ENCODE data around the gene NKTR.
"Not testable (repeated sequence)": the region's sequence is repeated elsewhere in the genome, so short reads cannot be mapped to it uniquely, and the experiment has no call there.

Gene NKTR

DNA sequence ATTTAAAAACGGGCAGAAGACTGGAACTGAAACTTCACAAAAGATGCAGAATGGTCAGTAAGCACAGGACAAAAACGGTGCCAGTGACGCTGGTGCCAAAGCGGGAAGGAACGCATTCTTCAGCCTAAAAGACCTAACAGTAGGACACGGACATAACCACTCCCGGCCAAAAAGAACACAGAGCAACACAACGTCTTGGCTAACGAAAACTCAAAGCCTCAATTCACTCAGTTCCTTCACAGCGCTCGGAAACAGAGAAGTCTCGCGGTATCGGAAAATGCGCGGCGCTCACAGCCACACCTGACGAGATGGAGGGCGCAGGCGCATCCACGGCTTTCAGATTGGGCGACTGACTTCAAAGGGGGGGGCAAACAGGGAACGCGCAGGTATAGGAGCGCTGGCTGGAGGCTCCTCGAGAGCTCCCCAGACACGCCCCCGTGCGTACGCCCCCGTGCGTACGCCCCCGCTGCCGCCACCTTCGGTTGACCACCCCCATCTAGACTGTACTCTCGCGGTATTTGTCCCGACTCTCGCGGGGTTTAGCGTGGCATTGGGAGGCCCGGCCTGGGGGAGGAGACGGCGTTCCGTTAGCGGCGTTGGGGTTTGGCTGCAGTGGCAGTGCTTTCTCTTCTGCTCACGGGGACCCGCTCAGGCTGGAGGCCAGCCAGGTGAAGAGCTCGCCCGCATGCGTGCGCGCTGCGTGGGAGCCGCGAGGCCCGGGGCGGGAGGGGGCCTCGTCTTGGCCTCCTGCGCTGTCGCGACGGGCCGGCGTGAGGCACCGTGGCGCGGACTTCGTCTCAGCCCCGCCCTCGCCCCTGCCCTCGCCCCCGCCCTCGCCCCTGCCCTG is at the start of gene NKTR:
NKTR (plus strand) TSS at position 576 of the 847 bp plus-strand sequence. CDS start 321 bp downstream, outside the sequence.
- DNase-seq = peak; percentile 100

DNA sequence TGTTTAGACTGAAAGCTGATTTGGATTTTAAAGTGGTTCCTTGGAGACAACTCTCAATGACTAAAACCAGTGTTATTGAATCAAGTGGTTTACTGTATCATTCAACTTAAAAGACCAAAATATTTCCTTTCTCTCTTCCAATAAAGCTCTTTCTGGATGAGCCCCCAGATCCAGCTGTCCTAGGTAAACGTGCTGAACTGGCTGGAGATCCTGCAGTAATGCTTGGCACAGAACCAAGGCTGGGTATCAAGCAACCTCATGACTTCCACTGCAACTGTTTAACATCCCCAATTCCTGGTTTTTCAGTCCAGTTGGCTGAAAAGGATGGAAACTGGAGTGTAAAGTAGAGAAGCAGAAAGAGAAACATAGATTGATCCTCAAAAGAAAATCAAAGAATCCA is 47.7 kb upstream of the NKTR start:
- no peak for DNase-seq

DNA sequence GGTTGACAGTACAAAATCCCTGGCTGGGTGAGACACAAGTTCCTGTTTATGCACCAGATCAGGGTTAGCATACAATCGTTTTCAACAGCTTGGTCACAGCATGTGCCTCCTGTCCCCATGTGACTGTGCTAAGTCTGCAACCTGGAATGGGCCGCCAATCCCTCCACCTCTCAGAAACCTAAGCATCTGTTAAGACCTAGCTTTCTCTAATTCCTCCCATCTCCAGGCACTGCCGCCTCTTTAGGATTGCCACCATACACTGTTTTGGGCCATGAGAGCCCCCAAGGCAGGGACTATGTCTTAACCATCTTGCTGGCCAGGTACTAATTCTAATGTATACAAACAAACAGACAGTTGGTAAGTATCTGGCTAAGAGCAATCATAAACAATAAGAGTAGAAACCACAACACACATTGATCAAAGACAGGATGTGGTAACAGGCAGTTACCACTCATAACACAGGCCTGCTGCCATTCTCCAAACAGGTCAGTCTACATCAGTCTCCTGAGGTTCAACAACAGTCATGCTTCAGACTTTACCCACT is 44.3 kb upstream of the NKTR start:
- peak; percentile 84 for DNase-seq

DNA sequence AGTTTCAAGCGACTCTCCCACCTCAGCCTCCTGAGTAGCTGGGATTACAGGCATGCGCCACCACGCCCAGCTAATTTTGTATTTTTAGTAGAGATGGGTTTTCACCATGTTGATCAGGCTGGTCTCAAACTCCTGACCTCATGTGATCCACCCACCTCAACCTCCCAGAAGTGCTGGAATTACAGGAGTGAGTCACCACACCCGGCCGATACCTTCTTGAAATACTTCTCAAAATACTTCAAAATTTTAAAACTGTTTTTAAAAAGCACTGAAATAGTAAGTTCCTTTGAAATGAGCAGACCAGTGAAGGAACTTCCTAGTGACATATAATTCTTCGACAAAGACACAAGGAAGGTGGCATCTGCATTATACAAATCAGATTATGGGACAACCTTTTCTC is 43.7 kb upstream of the NKTR start:
- not testable (repeated sequence) for DNase-seq

DNA sequence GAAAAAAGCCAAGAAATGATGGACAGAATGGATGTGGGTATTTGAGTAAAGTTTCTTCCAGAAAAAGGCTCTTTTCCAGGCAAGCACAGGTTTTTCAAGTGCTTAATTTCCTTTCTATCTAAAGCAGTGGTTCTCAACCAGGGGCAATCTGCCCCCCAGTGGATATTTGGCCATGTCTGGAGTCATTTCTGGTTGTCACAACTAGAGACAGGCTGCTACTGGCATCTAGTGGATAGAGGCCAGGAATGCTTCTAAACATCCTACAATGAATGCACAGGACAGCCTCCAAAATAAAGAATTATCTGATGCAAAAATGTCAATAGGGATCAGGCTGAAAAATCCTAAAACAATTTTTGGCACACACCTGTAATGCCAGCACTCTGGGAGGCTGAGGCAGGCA is 42.6 kb upstream of the NKTR start:
- DNase-seq = peak; percentile 34

DNA sequence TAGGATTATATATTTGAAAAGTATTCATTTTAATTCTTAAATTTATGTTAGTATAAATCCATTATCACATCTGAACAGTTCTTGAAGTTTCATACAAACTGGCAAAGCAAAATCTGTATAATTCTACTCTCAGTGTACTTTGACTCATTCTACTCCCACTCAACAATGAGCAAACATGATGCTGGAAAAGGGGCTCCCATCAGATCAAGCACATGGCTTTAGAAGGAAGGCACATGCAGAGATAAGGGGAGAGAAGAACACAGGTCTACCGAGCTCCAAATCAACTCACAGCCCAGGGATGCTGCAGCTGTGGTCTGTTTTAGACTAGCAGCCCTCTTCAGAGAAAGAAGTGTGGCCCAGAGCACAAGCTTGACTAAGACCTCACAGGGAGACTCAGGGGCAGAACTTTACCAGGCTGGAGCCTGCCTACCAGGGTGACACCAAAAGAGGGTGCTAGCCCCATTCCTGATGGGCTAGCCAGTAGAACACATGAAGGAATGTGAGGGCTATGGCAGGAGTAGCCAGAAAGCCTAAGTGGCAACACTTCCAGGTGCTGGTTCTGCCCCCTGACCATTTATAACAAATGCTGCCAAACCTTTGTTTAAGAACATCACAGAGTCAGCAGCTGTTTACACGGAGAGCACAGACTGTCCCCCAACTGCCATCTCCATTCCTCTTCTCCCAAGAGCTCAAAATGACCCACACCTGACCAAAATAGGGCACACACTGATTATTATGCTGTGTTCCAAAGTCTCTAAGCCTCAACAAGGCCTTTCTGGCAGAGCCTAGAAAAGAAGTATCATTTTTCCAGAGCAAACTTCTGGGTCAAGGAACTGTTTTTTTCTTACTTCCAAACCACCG is 38.2 kb upstream of the NKTR start:
- DNase-seq = no peak

DNA sequence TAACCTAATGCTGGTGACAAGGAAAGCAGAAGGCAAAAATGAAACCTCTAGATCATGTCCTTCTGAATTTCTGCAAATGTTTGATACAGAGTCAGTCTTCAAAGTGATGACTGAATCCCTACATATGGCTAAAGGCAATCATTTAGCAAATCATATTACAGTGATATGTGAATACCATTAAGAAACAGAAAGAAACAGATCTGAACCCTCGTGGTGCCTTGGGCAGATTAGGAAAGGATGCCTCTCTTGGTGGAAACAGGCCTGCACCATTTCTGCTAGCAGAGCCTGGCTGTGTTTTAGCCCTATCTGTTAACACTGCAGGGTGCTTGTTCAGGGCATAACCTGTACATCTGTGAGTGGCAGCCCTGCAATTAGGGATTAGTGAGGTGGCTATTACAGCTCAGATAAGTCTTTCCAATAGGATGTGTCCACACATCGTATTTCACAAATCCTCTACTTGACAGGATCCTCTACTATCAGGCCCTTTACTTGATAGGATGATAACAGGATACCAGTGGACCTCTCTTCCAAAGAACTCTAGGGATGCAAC is 30.8 kb upstream of the NKTR start:
- no peak for DNase-seq

DNA sequence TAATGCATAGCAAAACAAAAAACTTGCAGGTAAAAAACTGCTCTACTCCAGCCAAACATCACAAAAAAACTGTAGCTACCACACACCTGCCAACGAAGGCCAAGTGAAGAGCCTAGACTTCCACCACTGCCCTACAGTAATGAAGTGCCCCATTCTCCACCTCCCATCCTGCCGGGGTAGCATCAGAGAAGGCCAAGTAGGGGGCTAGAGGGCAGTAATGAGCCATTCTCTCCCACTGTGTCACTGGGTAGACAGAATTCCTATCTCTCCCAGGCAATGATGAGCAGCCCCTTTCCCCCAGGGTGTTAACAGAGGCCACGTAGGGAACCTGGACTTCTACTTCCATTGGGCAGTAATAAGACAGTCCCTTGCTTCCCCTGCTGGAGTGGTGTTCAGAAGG is 28.2 kb upstream of the NKTR start:
- peak; percentile 27 for DNase-seq

DNA sequence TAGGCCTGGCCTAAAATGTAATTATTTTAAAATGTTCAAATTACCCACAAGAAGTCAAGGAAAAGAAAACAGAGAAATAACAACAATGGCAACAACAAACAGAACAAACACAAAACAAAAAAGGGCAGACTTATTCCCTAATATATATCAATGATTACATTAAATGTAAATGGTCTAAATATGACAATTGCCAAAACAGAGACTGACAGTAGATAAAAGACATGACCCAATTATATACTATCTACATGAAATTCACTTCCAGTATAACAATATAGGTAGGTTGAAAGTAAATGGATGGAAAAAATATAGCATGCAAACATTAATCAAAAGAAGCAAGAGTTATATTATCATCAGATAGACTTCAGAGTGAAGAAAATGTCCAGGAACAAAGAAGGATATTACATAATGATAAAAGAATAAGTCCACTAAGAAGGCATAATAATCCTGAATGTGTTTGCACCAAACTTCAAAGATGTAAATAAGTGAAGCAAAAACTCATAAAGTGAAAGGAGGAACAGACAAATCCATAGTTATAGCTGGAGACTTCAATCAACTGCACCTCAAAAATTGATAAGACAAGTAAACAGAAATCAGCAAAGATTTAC is 25.2 kb upstream of the NKTR start:
- no peak for DNase-seq

DNA sequence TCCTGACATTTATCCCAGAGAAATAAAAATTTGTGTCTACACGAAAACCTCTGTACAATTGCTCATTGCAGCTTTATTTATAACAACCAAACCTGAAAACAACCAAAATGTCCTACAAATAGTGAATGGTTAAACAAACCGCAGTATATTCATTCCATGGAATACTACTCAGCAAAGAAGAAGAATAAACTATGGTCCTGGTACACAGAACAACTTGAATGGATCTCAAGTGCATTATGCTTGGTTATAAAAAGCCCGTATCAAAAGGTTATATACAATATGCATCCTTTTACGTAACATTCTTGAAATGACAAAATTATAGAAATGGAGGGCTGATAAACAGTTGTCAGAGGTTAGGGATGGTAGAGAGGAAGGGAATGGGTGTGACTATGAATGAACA is 22.4 kb upstream of the NKTR start:
- no peak for DNase-seq

DNA sequence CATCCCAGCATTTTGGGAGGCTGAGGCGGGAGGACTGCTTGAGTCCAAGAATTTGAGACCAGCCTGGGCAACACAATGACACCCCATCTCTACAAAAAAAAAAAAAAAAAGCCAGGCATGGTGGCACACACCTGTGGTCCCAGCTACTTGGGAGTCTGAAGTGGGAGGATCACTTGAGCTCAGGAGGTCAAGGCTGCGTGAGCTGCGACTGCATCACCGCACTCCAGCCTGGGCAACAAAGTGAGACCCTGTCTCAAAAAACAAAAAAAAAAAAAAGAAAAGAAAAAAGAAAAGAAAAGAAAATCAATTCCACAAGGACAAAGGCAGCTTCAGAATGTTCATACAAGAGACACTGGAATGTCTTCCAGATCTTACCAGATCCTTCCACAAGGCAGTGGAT is 21.1 kb upstream of the NKTR start:
- DNase-seq = not testable (repeated sequence)

DNA sequence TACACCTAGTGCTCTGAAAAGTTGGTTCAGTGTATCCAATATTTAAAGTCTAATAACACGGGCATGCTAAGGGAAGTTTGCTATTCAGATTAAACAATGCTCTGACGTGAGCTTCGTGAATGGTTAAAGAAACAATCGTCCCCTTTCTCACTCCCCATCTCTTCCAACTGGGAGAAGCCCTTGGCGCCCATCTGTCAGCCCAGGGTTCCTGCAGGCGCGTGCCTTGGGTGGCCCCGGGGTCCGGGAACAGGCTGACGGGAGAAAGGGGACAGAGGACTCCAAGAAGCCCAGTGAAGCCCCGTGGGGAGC is 19.1 kb upstream of the NKTR start:
- DNase-seq = no peak

DNA sequence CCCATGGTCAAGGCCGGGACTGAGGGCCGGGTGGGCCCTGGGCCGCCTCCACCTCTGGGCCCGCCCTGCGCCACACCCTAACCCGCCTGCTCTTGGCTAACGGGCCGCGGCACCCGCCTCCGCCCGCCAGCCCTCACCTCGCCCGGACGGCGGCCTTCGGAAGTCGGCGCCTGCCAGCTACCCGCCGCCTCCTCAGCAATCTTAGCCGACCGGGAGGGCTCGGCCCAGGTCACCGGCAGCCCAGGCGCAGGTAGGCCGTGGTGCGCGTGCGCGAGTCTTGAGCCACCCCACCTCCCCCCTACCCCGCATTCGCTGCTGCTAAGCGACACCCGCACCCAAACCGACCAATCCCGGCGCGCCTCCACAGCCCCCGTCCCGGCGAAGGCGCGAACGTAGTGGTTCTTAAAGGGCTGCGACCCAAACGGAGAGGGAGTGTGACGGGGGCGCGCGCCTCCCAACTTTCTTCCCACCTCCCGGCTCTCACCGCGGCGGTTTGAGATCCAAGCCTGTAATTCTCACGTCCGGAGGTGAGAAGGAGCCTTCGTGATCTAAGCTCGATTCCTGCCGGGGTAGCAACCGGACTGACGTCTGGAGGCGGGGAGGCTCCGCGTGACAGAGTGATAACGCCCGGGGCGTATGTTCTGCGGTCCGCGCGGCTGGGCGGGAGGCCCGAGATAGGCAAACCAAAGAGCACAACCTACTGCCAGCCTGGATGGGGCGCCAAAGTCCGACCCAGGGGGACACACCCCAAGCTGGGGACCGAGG is 18.6 kb upstream of the NKTR start, which contains the start of gene SEC22C:
SEC22C (minus strand) TSS at position 259 of the 765 bp plus-strand sequence. CDS start 12,921 bp downstream, outside the sequence.
- peak; percentile 98 for DNase-seq

DNA sequence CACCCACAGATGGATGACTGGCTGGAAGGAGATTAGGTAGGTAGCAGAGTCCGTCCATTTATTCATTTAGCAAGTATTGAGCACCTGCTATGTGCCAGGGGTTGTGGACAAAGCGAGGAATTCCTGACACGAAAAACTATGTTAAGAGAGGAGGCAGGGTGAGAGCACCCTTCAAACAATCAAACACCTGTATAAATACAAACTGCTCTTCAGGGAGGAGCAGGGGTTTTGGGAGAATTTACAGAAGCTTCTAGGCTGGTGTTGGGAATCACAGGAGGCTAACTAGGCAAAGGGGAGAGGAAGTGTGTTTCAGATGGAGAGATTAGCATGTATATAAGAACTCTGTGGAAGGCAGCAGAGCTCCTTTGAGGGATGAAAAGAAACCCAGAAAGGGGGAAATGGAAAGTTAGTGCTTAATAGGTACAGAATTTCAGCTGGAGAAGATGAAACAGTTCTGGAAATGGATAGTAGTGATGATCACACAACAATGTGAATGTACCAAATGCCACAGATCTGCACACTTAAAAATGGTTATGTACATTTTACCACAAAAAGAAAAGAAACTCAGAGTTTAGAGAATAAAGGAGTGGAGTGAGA is 17.9 kb upstream of the NKTR start:
- DNase-seq = no peak

DNA sequence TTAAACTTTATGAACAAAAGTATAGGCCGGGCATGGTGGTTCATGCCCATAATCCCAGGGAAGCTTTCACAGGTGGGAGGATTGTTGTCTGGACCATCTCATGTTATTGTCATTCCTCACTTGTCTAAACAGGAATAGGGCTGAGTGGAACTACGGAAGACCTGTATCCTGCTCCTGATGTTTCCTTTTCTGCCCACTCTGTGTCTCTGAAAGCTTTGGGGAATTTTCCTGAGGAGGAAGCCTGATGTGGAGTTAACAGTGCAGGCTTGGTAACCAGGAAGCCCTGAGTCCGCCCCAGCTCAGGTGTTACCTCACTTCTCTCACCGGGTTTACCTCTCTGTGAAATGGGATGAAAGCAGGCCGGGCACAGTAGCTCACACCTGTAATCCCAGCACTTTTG is 11.9 kb upstream of the NKTR start:
- no peak for DNase-seq

DNA sequence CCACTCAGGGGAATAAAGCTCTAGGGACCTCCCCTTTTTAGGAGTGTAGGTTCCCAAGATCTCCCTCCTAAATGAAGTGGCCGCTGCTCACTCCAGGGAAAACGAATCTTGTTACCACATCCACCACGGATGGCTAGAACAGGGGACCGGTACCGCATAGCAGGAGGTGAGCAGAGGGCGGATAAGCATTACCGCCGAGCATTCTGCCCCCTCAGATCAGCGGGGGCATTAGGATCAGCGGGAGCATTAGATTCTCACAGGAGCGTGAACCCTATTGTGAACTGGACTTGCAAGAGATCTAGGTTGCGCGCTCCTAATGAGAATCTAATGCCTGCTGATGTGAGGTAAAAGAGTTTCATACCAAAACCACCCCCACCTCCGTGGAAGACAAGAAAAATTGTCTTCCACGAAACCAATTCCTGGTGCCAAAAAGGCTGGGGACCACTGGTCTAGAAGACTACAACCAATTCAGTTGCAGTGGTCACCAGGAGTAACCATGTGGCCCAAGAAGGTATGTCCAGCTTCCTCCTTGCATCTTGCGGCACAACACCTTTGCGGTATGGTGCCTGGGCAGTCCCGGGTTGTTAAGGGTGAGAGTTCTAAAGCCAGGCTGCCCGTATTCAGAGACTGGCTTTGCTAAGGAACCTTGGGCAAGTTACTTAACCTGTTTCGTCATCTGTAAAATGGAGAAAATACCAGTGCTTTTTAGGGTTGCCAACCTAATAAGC is 10.9 kb upstream of the NKTR start:
- DNase-seq = no peak

DNA sequence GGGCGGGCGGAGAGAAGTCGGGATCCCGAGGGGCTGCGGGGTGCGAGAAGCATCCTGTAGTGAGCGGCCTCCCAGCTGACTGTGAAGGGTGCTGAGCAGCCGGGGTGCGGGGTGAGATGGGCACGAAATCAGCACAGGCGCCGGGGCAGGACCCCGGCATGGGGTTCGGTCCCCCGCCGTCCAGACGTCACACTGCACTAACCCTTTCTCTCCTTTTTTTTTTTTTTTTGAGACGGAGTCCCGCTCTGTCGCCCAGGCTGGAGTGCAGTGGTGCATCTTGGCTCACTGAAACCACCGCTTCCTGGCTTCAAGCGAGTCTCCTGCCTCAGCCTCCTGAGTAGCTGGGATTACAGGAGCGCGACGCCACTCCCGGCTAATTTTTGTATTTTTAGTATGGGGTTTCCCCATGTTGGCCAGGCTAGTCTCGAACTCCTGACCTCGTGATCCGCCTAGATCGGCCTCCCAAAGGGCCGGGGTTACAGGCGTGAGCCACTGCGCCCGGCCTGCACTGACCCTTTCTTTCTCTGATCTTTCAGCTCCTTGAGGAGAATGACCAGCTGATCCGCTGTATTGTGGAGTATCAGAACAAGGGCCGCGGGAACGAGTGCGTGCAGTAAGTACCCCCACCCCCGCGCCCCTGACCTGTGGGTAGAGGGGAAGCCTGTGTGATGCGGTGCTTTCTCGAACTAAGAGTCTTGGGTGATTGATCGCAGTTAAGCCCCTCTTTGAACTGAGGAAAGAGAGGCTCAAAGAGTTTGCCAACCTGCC is 9.3 kb upstream of the NKTR start:
- DNase-seq = no peak

DNA sequence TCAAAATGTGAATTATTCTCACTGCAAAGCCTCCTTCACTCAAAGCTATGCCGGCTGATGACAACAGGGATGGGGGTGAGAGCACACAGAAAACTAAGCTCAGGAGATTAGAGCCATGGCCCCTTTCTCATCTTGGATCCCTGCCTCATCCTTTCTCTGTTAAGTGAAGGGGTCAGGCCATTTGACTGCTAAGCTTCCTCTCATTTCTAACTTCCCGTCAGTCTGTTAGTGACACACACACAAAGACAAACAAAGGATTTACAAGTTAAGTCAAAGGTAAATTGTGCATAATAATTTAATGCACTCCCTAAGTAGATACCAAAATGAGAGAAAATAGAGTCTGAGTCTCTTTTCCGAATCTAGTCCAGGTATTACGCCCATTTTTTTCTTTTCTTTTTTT is 8.7 kb upstream of the NKTR start:
- DNase-seq = no peak

DNA sequence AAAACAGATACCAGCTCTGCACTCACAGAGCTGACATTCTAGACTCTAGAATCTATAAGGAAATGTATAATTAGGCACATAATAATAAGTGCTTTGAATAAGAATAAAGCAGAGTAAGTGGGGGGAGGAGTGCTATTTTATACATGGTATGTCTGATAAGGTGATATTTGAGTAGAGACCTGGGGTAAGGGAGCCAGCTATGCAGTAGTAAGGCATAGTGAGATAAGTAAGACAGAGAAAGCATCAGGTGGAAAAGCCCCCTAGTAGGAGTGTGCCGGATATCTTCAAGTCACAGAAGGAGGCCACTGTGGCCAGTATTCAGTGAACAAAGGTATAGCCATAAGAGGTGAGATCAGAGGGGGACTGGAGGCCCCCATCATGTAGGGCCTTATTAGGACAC is 6.9 kb upstream of the NKTR start:
- no peak for DNase-seq

DNA sequence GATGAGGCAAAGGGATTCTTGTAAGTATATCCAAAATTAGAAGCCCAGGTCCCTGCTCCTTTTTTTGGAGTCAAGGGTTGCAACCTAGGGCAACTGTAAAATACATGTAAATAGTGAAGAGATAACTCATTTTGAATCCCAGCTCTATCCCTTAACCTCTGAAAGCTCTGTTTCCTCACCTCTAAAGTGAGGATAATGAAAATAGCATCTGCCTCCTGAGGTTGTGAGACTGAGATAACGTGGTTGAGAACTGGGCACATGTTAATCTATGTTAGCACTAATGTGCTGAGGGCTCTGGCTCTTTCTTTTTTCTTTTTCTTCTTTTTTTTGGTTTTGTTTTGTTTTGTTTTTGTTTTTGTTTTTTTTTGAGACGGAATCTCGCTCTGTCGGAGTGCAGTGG is 4.8 kb upstream of the NKTR start:
- DNase-seq = no peak
